Measurements from ENCODE around the gene TGFBRAP1. TPM values are rescaled to one million over a fixed set of nuclear protein-coding genes. Genes with fewer than 3 reads are reported as not detected.

TGFBRAP1 gene
- total and polyA plus RNA-seq, 9 of the 15 experiments (the other 6 are each of a cell fraction or from before 2014, with no cell fraction given) = 3.7 to 18.0 (median 11.0) TPM

DNA sequence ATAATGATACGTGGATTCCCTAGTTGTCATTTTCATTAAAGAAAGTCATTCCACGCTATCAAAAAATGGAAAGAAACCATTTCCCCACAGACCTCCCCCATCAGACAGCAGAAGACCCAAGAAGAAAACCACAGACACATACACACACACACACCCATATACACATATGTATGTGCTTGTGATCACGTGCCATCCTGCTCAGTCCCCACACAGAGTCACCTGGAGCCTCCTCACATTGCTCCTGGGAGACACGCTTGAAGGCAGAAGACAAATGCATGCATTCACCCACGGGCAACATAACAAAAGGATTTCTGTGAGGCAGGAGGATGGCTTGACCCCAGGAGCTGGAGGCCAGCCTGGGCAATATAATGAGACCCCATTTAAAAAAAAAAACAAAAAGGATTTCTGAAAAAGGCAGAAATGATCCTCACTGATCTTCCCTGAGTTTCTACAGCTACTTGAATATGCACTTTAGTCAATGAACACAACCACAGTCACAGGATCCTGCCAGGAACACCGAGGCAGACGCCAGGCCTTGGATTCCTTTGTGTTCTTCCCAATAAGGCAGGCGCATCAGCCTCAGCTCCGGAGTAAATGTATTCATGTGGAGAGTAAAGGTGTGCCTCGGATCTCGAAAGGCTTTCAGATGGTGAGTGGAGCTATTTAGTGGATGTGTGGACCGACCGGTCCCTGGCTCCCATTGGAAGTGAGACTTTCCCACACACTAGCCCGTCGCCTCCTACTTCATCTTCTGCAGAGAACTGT lies 21.0 kb downstream of the TGFBRAP1 start:
- intact Hi-C loops (cut with micrococcal nuclease) = no loop called here
- no TSS peak for BruUV-seq (replicated peaks)
- POLR2A ChIA-PET = interaction anchor here (0.6 to 2.1 kb wide), 3 partner anchors 11 to 20 kb away, joined by 3 to 7 read pairs (median 6); no protein-coding TSS in a partner anchor
- TF ChIP-seq GABPB1 (CRISPR knock-in tag; IDR thresholded peaks at IDR 0.05) (no peak), ZNF507 (tag; conservative IDR thresholded peaks at IDR 0.05) (no peak), ZNF644 (tag; IDR thresholded peaks at IDR 0.05; ENCODE audit: low read depth) (no peak), SMAD1 (IDR thresholded peaks at IDR 0.05; ENCODE audit: low read depth, low read length, partially characterized antibody) (no peak), HIVEP1 (CRISPR knock-in tag; IDR thresholded peaks at IDR 0.05) (no peak), ZBTB8A (IDR thresholded peaks at IDR 0.05; ENCODE audit: partially characterized antibody) (no peak), NFXL1 (CRISPR knock-in tag; IDR thresholded peaks at IDR 0.05) (no peak), ZNF766 (CRISPR knock-in tag; conservative IDR thresholded peaks at IDR 0.05) (no peak), ZSCAN29 (IDR thresholded peaks at IDR 0.05) (no peak), GABPB2 (CRISPR knock-in tag; conservative IDR thresholded peaks at IDR 0.05) (no peak), CBX8 (IDR thresholded peaks at IDR 0.05; ENCODE audit: borderline replicate concordance, extremely low read depth, low read depth, low read length, poor library complexity, severe bottlenecking) (no peak)
- TF ChIP-seq, protein P1, sequence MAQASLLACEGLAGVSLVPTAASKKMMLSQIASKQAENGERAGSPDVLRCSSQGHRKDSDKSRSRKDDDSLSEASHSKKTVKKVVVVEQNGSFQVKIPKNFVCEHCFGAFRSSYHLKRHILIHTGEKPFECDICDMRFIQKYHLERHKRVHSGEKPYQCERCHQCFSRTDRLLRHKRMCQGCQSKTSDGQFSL (CRISPR knock-in tag; IDR thresholded peaks at IDR 0.05) = no peak
- TF ChIP-seq, protein P1 (tag; IDR thresholded peaks at IDR 0.05) = no peak
- TF ChIP-seq, protein P2, sequence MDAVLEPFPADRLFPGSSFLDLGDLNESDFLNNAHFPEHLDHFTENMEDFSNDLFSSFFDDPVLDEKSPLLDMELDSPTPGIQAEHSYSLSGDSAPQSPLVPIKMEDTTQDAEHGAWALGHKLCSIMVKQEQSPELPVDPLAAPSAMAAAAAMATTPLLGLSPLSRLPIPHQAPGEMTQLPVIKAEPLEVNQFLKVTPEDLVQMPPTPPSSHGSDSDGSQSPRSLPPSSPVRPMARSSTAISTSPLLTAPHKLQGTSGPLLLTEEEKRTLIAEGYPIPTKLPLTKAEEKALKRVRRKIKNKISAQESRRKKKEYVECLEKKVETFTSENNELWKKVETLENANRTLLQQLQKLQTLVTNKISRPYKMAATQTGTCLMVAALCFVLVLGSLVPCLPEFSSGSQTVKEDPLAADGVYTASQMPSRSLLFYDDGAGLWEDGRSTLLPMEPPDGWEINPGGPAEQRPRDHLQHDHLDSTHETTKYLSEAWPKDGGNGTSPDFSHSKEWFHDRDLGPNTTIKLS (IDR thresholded peaks at IDR 0.05; ENCODE audit: borderline replicate concordance, low read depth) = no peak
- TF ChIP-seq, protein P3, sequence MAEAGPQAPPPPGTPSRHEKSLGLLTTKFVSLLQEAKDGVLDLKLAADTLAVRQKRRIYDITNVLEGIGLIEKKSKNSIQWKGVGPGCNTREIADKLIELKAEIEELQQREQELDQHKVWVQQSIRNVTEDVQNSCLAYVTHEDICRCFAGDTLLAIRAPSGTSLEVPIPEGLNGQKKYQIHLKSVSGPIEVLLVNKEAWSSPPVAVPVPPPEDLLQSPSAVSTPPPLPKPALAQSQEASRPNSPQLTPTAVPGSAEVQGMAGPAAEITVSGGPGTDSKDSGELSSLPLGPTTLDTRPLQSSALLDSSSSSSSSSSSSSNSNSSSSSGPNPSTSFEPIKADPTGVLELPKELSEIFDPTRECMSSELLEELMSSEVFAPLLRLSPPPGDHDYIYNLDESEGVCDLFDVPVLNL (CRISPR knock-in tag; IDR thresholded peaks at IDR 0.05; ENCODE audit: low read depth) = no peak
- TF ChIP-seq, protein P4, sequence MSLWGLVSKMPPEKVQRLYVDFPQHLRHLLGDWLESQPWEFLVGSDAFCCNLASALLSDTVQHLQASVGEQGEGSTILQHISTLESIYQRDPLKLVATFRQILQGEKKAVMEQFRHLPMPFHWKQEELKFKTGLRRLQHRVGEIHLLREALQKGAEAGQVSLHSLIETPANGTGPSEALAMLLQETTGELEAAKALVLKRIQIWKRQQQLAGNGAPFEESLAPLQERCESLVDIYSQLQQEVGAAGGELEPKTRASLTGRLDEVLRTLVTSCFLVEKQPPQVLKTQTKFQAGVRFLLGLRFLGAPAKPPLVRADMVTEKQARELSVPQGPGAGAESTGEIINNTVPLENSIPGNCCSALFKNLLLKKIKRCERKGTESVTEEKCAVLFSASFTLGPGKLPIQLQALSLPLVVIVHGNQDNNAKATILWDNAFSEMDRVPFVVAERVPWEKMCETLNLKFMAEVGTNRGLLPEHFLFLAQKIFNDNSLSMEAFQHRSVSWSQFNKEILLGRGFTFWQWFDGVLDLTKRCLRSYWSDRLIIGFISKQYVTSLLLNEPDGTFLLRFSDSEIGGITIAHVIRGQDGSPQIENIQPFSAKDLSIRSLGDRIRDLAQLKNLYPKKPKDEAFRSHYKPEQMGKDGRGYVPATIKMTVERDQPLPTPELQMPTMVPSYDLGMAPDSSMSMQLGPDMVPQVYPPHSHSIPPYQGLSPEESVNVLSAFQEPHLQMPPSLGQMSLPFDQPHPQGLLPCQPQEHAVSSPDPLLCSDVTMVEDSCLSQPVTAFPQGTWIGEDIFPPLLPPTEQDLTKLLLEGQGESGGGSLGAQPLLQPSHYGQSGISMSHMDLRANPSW (CRISPR knock-in tag; IDR thresholded peaks at IDR 0.05) = no peak

More for the DNA sequence above, 21.0 kb downstream of the TGFBRAP1 start:
- H3K79me2 ChIP-seq (ENCODE audit: control insufficient read depth, insufficient read depth, low read length) = peaks cover 29% of the 10 kb centered on the region
- no peak for DNase-seq (ENCODE audit: extremely low read depth in 1 of 4, low spot score in 3 of 4)
- H3K27ac ChIP-seq (ENCODE audit: extremely low read depth, low read depth, low read length) = no peak overlapping the region
- H3K9ac ChIP-seq (ENCODE audit: insufficient read depth in 1 of 2, low read depth in 2 of 2, low read length in 2 of 2) = no peak overlapping the region
- 94% methylated on average over 15 of the region's 15 CpGs for WGBS (ENCODE audit: insufficient coverage, low coverage, missing lambda C conversion rate)
- H4K20me1 ChIP-seq (replicated peaks; ENCODE audit: control insufficient read depth, insufficient read depth, low read length) = peaks cover 3% of the 10 kb centered on the region; the same call in 1 of the 2 replicates
- no peaks in the 10 kb centered on the region for H3K27me3 ChIP-seq (ENCODE audit: control insufficient read depth in 2 of 2, insufficient read depth in 2 of 2, low read length in 2 of 2)
- no peak overlapping the region for H2AFZ ChIP-seq (ENCODE audit: low read depth, low read length)
- H3K9me1 ChIP-seq (ENCODE audit: control insufficient read depth, insufficient read depth, low read length) = no peaks in the 10 kb centered on the region
- in situ Hi-C loops (cut with MboI) = no loop called here
- no peak for FAIRE-seq
- H3K36me3 ChIP-seq (ENCODE audit: control insufficient read depth, insufficient read depth, low read length) = peaks cover 32% of the 10 kb centered on the region; the same call in 2 of the 3 replicates
- no peak overlapping the region for H3K4me2 ChIP-seq (ENCODE audit: insufficient read depth, low read length)
- H3K4me3 ChIP-seq = no peak overlapping the region
- ATAC-seq = no peak
- H3K4me1 ChIP-seq (replicated peaks in 1 of 2; ENCODE audit: control insufficient read depth in 2 of 2, insufficient read depth in 2 of 2, low read length in 2 of 2) = peaks cover 0 to 5% of the 10 kb centered on the region in 2 experiments; a peak in 1 of 5 replicates
- no peaks in the 10 kb centered on the region for H3K9me3 ChIP-seq (replicated peaks; ENCODE audit: control insufficient read depth, insufficient read depth, low read depth, low read length)
- CTCF ChIA-PET (ENCODE audit: low intra/inter-chr PET ratio) = no interaction called here
